CD14-positive monocyte (primary cell): ENCODE results near the gene MET. TPM values are rescaled to one million over a fixed set of nuclear protein-coding genes. Genes with fewer than 3 reads are reported as not detected.
A peak's percentile ranks its signal among the peaks of the same experiment; 100 is the strongest.

Experiments
- DNase-seq, 3 donors: peaks; one replicate each; pipeline ENCODE4 v3.0.0-alpha.2; 2011 to 2022
- H2AFZ ChIP-seq: 2 replicates; pipeline ENCODE4 v1.6.0; 2012; ENCODE audit warnings: mild to moderate bottlenecking, low read depth, low read length, inconsistent platforms; ENCODE audit not compliant: insufficient read depth, poor library complexity, severe bottlenecking
- H3K27ac ChIP-seq, 2 donors: 1 replicate in 1 of 2; 2 replicates in 1 of 2; pipeline ENCODE4 v1.5.1; 2012 to 2013; ENCODE audit warnings: low read length in 2 of 2, control low read depth in 1 of 2, inconsistent platforms in 1 of 2, low read depth in 1 of 2, mild to moderate bottlenecking in 1 of 2
- H3K27me3 ChIP-seq, 2 donors: one replicate each; pipeline versions ENCODE4 v1.6.0 to v1.6.1; 2011 to 2013; ENCODE audit warnings: low read length in 2 of 2; ENCODE audit not compliant: control insufficient read depth in 2 of 2, insufficient read depth in 2 of 2
- H3K36me3 ChIP-seq, 2 donors: replicated peaks in 1 of 2; 1 replicate in 1 of 2; 2 replicates in 1 of 2; pipeline versions ENCODE4 v1.5.1 to v1.6.1; 2012 to 2013; ENCODE audit warnings: low read length in 2 of 2, control low read depth in 1 of 2, inconsistent platforms in 1 of 2, mild to moderate bottlenecking in 1 of 2; ENCODE audit not compliant: insufficient read depth in 2 of 2, control insufficient read depth in 1 of 2
- H3K4me1 ChIP-seq, 2 donors: 1 replicate in 1 of 2; 2 replicates in 1 of 2; pipeline versions ENCODE4 v1.5.1 to v1.6.1; 2012 to 2013; ENCODE audit warnings: low read length in 2 of 2, control low read depth in 1 of 2, inconsistent platforms in 1 of 2, mild to moderate bottlenecking in 1 of 2, moderate library complexity in 1 of 2; ENCODE audit not compliant: insufficient read depth in 2 of 2, control insufficient read depth in 1 of 2
- H3K4me2 ChIP-seq: replicated peaks from 2 replicates; pipeline ENCODE3; 2012; ENCODE audit warnings: low read length, moderate library complexity, mild to moderate bottlenecking; ENCODE audit not compliant: poor library complexity, severe bottlenecking; ENCODE audit errors: extremely low read depth
- H3K4me3 ChIP-seq, 3 experiments: fragments of 200-600 bp in 1 of 3; sonication (generic) in 1 of 3; replicated peaks in 1 of 3; 1 replicate in 2 of 3; 2 replicates in 1 of 3; pipeline ENCODE4 v1.5.1; 2011 to 2013; ENCODE audit warnings: low read length in 3 of 3, mild to moderate bottlenecking in 3 of 3, control low read depth in 2 of 3, low read depth in 2 of 3, inconsistent platforms in 1 of 3, moderate library complexity in 1 of 3
- H3K79me2 ChIP-seq: 2 replicates; pipeline ENCODE4 v1.6.0; 2012; ENCODE audit warnings: mild to moderate bottlenecking, control low read depth, inconsistent platforms, low read length, moderate library complexity; ENCODE audit not compliant: insufficient read depth
- H3K9ac ChIP-seq: 2 replicates; pipeline ENCODE4 v1.6.0; 2017; ENCODE audit warnings: low read length, mild to moderate bottlenecking; ENCODE audit not compliant: insufficient read depth, poor library complexity, severe bottlenecking
- H3K9me3 ChIP-seq, 2 donors: replicated peaks in 1 of 2; 1 replicate in 1 of 2; 2 replicates in 1 of 2; pipeline versions ENCODE4 v1.5.1 to v1.6.1; 2012 to 2013; ENCODE audit warnings: low read length in 2 of 2, control low read depth in 1 of 2; ENCODE audit not compliant: control insufficient read depth in 1 of 2, insufficient read depth in 1 of 2
- H4K20me1 ChIP-seq: 2 replicates; pipeline ENCODE4 v1.6.0; 2012; ENCODE audit warnings: mild to moderate bottlenecking, low read length, control low read depth, moderate library complexity; ENCODE audit not compliant: insufficient read depth
- H3K27ac Mint-ChIP-seq, 7 donors: one replicate each; pipeline ENCODE4 v1.8.0; 2020; ENCODE audit warnings: mild to moderate bottlenecking in 7 of 7, mixed read lengths in 7 of 7, moderate library complexity in 6 of 7, inconsistent platforms in 2 of 7
- H3K27me3 Mint-ChIP-seq, 3 donors: one replicate each; pipeline ENCODE4 v1.8.0; 2021 to 2022; ENCODE audit warnings: low read depth in 3 of 3, mild to moderate bottlenecking in 3 of 3, mixed read lengths in 3 of 3, moderate library complexity in 3 of 3, inconsistent platforms in 1 of 3
- H3K36me3 Mint-ChIP-seq, 2 donors: one replicate each; pipeline ENCODE4 v1.8.0; 2020; ENCODE audit warnings: mixed read lengths in 2 of 2, inconsistent platforms in 1 of 2, mild to moderate bottlenecking in 1 of 2
- H3K4me1 Mint-ChIP-seq: one replicate; pipeline ENCODE4 v1.8.0; 2020; ENCODE audit warnings: mild to moderate bottlenecking, mixed read lengths
- H3K4me3 Mint-ChIP-seq, 2 donors: one replicate each; pipeline ENCODE4 v1.8.0; 2020; ENCODE audit warnings: mild to moderate bottlenecking in 2 of 2, mixed read lengths in 2 of 2, moderate library complexity in 1 of 2
- H3K9me3 Mint-ChIP-seq, 7 donors: one replicate each; pipeline ENCODE4 v1.8.0; 2020 to 2022; ENCODE audit warnings: mixed read lengths in 7 of 7, mild to moderate bottlenecking in 6 of 7, moderate library complexity in 6 of 7, inconsistent platforms in 2 of 7
- CTCF ChIP-seq: fragments of 200-600 bp; IDR thresholded peaks from one replicate; pipeline ENCODE4 v1.8.0; 2022; ENCODE audit warnings: antibody characterized with exemption, mild to moderate bottlenecking
- WGBS: methylation state at CpG from one replicate; pipeline ENCODE4 v1.1.5; 2013; ENCODE audit warnings: missing lambda C conversion rate; ENCODE audit not compliant: insufficient coverage; 5-methylcytosine and 5-hydroxymethylcytosine counted together
- intact Hi-C, 2 donors: fragments of 100-400 bp; cut with micrococcal nuclease; formaldehyde crosslinking; loops; one replicate each; pipeline versions ENCODE4 v1.15.0 to v1.15.1; 2023
- polyA plus RNA-seq, 3 donors: library from polyadenylated mRNA; depleted of rRNA in 1 of 3; unstranded in 2 of 3; stranded (reverse) in 1 of 3; fragments of 300-500 nt in 2 of 3; fragments of >200 nt in 1 of 3; fragmentation: Illumina TruSeq in 2 of 3; gene quantifications; 1 replicate in 2 of 3; 2 replicates in 1 of 3; pipeline ENCODE4 v1.2.3, GENCODE V29; 2012 to 2021

Gene MET
- polyA plus RNA-seq, 3 donors: not detected

DNA sequence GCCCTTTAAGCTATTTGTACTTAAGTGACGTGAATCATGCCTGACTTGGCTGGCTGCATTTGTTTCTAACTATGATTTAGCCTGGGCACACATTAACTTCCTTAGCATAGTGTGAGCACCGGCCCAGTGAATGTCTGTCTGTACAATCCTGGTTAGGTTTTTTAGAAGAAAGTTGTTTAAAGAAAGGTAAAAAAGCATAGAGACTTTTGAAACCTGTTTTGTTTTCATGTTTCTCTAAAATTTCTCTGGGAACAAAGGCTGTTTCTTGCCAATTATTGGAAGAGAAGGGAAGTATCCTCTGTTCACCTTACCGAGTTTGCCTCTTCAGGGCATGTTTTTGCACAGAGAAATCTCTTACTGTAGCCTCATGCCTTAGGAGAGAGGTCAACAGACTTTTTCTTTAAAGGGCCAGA is 42.9 kb upstream of the MET start:
- peaks cover 20% of the 10 kb centered on the region for H3K4me1 Mint-ChIP-seq
- no peak overlapping the region for H3K27ac Mint-ChIP-seq
- no peak overlapping the region for H3K4me3 Mint-ChIP-seq
- peaks cover 2 to 4% of the 10 kb centered on the region in 2 donors for H3K27me3 ChIP-seq
- no peak overlapping the region for H3K4me3 ChIP-seq
- H3K36me3 ChIP-seq: no peaks in the 10 kb centered on the region
- no peak overlapping the region for H3K4me2 ChIP-seq
- TF ChIP-seq CTCF: no peak
- no peak overlapping the region for H3K9ac ChIP-seq
- H3K36me3 Mint-ChIP-seq: peaks cover 0 to 3% of the 10 kb centered on the region in 2 donors
- peaks cover 0 to 12% (median 5%) of the 10 kb centered on the region in 3 donors for H3K27me3 Mint-ChIP-seq
- H3K9me3 ChIP-seq: no peaks in the 10 kb centered on the region
- no peak for DNase-seq
- intact Hi-C loops: loop anchor here in 1 of 2 donors (5.0 kb wide), 1 partner anchor 58 kb away; no protein-coding TSS in a partner anchor
- no peak overlapping the region for H2AFZ ChIP-seq
- H3K27ac ChIP-seq: no peak overlapping the region
- H3K79me2 ChIP-seq: no peaks in the 10 kb centered on the region
- WGBS: no CpG with 5 or more reads among the region's 3 CpGs
- H4K20me1 ChIP-seq: no peaks in the 10 kb centered on the region
- peaks cover 0 to 3% (median 1%) of the 10 kb centered on the region in 7 donors for H3K9me3 Mint-ChIP-seq
- peaks cover 9 to 13% of the 10 kb centered on the region in 2 donors for H3K4me1 ChIP-seq

DNA sequence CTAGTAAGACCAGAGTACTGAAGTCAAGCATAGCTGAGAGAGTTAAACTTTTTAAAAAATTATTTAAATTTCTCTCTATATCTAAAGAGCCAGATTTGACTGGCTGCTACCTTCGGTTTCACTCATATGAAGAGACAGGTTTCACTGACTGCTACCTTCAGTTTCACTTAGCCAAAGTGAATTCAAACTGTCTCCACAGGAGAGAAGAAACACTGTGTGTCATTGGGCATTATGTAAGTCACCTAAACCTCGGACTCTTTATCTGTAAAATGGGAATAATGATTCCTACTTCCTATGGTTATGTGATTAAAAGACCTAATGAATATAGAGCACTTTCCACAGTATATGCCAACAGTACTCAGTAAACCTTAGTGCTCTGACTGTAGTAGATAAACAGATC is 41.6 kb upstream of the MET start:
- no peak overlapping the region for H3K4me3 Mint-ChIP-seq
- no peak overlapping the region for H3K4me2 ChIP-seq
- WGBS: no CpG with 5 or more reads among the region's 2 CpGs

More for the DNA sequence above, 41.6 kb upstream of the MET start:
- Mint-ChIP-seq H3K4me1 (peaks cover 25% of the 10 kb centered on the region), H3K27ac (peak overlapping the region in 1 of 7 donors; percentile 46), H3K36me3 (peaks cover 0 to 3% of the 10 kb centered on the region in 2 donors), H3K9me3 (peaks cover 0 to 3% (median 1%) of the 10 kb centered on the region in 7 donors), H3K27me3 (peaks cover 3 to 11% (median 5%) of the 10 kb centered on the region in 3 donors)
- peak in 1 of 3 donors; percentile 10 for DNase-seq
- no peaks in the 10 kb centered on the region for H3K9me3 ChIP-seq
- no peak overlapping the region for H3K9ac ChIP-seq
- no peak for TF ChIP-seq CTCF
- intact Hi-C loops: no loop called here
- H3K36me3 ChIP-seq: no peaks in the 10 kb centered on the region
- no peaks in the 10 kb centered on the region for H3K79me2 ChIP-seq
- H3K4me3 ChIP-seq: no peak overlapping the region
- H4K20me1 ChIP-seq: no peaks in the 10 kb centered on the region
- peaks cover 0 to 2% of the 10 kb centered on the region in 2 donors for H3K27me3 ChIP-seq
- no peak overlapping the region for H2AFZ ChIP-seq
- peaks cover 9 to 16% of the 10 kb centered on the region in 2 donors for H3K4me1 ChIP-seq
- H3K27ac ChIP-seq: no peak overlapping the region
